ENCODE measurements around the gene PCDHB12. TPM values are rescaled to one million over a fixed set of nuclear protein-coding genes. Genes with fewer than 3 reads are reported as not detected.

The PCDHB12 gene
- total and polyA plus RNA-seq, 9 of the 15 experiments (the other 6 are each of a cell fraction or from before 2014, with no cell fraction given) = not detected

GRCh38 chr5:141258948-141259347 is 50.4 kb downstream of the PCDHB12 start:
- H3K9me3 ChIP-seq (replicated peaks; ENCODE audit: control insufficient read depth, insufficient read depth, low read depth, low read length) = peaks cover 13% of the 10 kb centered on the region
- no peak overlapping the region for H3K4me3 ChIP-seq
- no peak overlapping the region for H2AFZ ChIP-seq (ENCODE audit: low read depth, low read length)
- H3K27me3 ChIP-seq (ENCODE audit: control insufficient read depth in 2 of 2, insufficient read depth in 2 of 2, low read length in 2 of 2) = no peaks in the 10 kb centered on the region
- CTCF ChIA-PET (ENCODE audit: low intra/inter-chr PET ratio) = no interaction called here
- DNase-seq (ENCODE audit: extremely low read depth in 1 of 4, low spot score in 3 of 4) = no peak
- POLR2A ChIA-PET = no interaction called here
- in situ Hi-C loops (cut with MboI) = no loop called here
- no peaks in the 10 kb centered on the region for H3K9me1 ChIP-seq (ENCODE audit: control insufficient read depth, insufficient read depth, low read length)
- H3K4me2 ChIP-seq (ENCODE audit: insufficient read depth, low read length) = no peak overlapping the region
- no TSS peak for BruUV-seq (replicated peaks)
- no peaks in the 10 kb centered on the region for H4K20me1 ChIP-seq (replicated peaks; ENCODE audit: control insufficient read depth, insufficient read depth, low read length)
- intact Hi-C loops (cut with micrococcal nuclease) = no loop called here
- no peaks in the 10 kb centered on the region for H3K4me1 ChIP-seq (replicated peaks in 1 of 2; ENCODE audit: control insufficient read depth in 2 of 2, insufficient read depth in 2 of 2, low read length in 2 of 2)
- H3K36me3 ChIP-seq (ENCODE audit: control insufficient read depth, insufficient read depth, low read length) = no peaks in the 10 kb centered on the region
- TF ChIP-seq ZNF274 (IDR thresholded peaks at IDR 0.05; ENCODE audit: borderline replicate concordance, low read depth, low read length) (peak; percentile 86), PTBP1 (IDR thresholded peaks at IDR 0.05; ENCODE audit: low read depth, low read length) (no peak)
- H3K9ac ChIP-seq (ENCODE audit: insufficient read depth in 1 of 2, low read depth in 2 of 2, low read length in 2 of 2) = no peak overlapping the region
- no peak for FAIRE-seq
- H3K79me2 ChIP-seq (ENCODE audit: control insufficient read depth, insufficient read depth, low read length) = no peaks in the 10 kb centered on the region
- ATAC-seq = no peak
- H3K27ac ChIP-seq (ENCODE audit: extremely low read depth, low read depth, low read length) = no peak overlapping the region

GRCh38 chr5:141260458-141261237 is 52.1 kb downstream of the PCDHB12 start:
- in situ Hi-C loops (cut with MboI) (no loop called here), intact Hi-C loops (cut with micrococcal nuclease) (no loop called here)
- no peaks in the 10 kb centered on the region for H4K20me1 ChIP-seq (replicated peaks; ENCODE audit: control insufficient read depth, insufficient read depth, low read length)
- WGBS (ENCODE audit: insufficient coverage, low coverage, missing lambda C conversion rate) = 0% methylated on average over 5 of the region's 5 CpGs
- H2AFZ ChIP-seq (ENCODE audit: low read depth, low read length) = no peak overlapping the region
- ChIA-PET CTCF (ENCODE audit: low intra/inter-chr PET ratio) (no interaction called here), POLR2A (interaction anchor here (0.6 kb wide), 1 partner anchor 65 kb away, joined by 3 read pairs; no protein-coding TSS in a partner anchor)
- BruUV-seq (replicated peaks) = no TSS peak
- H3K9me3 ChIP-seq (replicated peaks; ENCODE audit: control insufficient read depth, insufficient read depth, low read depth, low read length) = peaks cover 13% of the 10 kb centered on the region
- H3K4me2 ChIP-seq (ENCODE audit: insufficient read depth, low read length) = no peak overlapping the region
- H3K9ac ChIP-seq (ENCODE audit: insufficient read depth in 1 of 2, low read depth in 2 of 2, low read length in 2 of 2) = no peak overlapping the region
- DNase-seq (ENCODE audit: extremely low read depth in 1 of 4, low spot score in 3 of 4) = no peak
- no peak overlapping the region for H3K4me3 ChIP-seq
- TF ChIP-seq TRIM24 (IDR thresholded peaks at IDR 0.05) = 0 out of 4 replicates have a peak, but pooled peaks of 1 of the 2 experiments have one; percentile 30
- no peak for TF ChIP-seq FOXA3 (CRISPR knock-in tag; conservative IDR thresholded peaks at IDR 0.05 in 1 of 2, IDR thresholded peaks at IDR 0.05 in 1 of 2)
- 0 out of 2 replicates have a peak, but pooled peaks have one; percentile 50 for TF ChIP-seq XRCC3 (IDR thresholded peaks at IDR 0.05)
- peak; percentile 98 for TF ChIP-seq ZNF274 (IDR thresholded peaks at IDR 0.05; ENCODE audit: borderline replicate concordance, low read depth, low read length)
- TF ChIP-seq CGGBP1 (CRISPR knock-in tag; IDR thresholded peaks at IDR 0.05) = no peak
- TF ChIP-seq ZNF668 (CRISPR knock-in tag; IDR thresholded peaks at IDR 0.05) = no peak
- peak; percentile 93 for TF ChIP-seq TRIM28 (IDR thresholded peaks at IDR 0.05)
- no peak for TF ChIP-seq ARID3A (IDR thresholded peaks at IDR 0.05; ENCODE audit: borderline replicate concordance, low read depth, low read length)
- no peak for TF ChIP-seq PCBP1 (IDR thresholded peaks at IDR 0.05; ENCODE audit: low read depth, low read length, poor library complexity, severe bottlenecking)
- no peak for TF ChIP-seq ZNF143 (CRISPR knock-in tag; IDR thresholded peaks at IDR 0.05)
- FAIRE-seq = no peak
- ATAC-seq = no peak
- no peaks in the 10 kb centered on the region for H3K4me1 ChIP-seq (replicated peaks in 1 of 2; ENCODE audit: control insufficient read depth in 2 of 2, insufficient read depth in 2 of 2, low read length in 2 of 2)
- no peaks in the 10 kb centered on the region for H3K9me1 ChIP-seq (ENCODE audit: control insufficient read depth, insufficient read depth, low read length)
- no peaks in the 10 kb centered on the region for H3K27me3 ChIP-seq (ENCODE audit: control insufficient read depth in 2 of 2, insufficient read depth in 2 of 2, low read length in 2 of 2)
- H3K79me2 ChIP-seq (ENCODE audit: control insufficient read depth, insufficient read depth, low read length) = no peaks in the 10 kb centered on the region
- H3K36me3 ChIP-seq (ENCODE audit: control insufficient read depth, insufficient read depth, low read length) = no peaks in the 10 kb centered on the region
- H3K27ac ChIP-seq (ENCODE audit: extremely low read depth, low read depth, low read length) = no peak overlapping the region
